ENCODE results near the gene EYA2.
A peak's percentile ranks its signal among the peaks of the same experiment; 100 is the strongest.

DNA sequence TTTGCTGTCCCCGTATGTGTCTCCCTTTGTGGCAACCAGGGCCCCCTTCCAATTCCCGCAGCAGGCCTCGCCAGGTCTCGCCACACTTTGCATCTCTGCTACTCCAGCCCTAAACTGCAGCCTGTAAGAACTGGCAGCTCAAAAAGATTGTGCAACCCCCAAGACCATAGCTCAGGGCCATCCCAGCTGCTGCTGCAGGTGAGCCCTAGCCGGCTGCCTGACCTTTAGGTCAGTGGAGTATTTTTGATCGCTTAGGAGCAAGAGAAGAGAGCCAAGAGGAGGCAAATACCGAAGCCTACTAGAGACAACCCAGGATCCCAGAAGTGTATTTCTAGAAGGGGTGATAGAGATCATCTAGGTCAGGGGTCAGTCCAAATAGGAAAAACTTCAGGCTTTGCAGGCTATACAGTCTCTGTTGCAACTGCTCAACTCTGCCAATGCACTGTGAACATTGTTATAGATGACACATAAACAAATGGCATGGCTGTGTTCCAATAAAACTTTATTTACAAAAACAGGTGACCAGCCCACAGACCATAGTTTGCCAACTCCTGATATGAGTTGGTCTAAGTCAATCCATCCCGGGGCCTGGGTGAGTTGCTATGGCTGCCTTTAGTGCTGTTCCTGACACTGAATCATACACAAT lies 138.4 kb downstream of the EYA2 start:
- TF ChIP-seq, protein P1, sequence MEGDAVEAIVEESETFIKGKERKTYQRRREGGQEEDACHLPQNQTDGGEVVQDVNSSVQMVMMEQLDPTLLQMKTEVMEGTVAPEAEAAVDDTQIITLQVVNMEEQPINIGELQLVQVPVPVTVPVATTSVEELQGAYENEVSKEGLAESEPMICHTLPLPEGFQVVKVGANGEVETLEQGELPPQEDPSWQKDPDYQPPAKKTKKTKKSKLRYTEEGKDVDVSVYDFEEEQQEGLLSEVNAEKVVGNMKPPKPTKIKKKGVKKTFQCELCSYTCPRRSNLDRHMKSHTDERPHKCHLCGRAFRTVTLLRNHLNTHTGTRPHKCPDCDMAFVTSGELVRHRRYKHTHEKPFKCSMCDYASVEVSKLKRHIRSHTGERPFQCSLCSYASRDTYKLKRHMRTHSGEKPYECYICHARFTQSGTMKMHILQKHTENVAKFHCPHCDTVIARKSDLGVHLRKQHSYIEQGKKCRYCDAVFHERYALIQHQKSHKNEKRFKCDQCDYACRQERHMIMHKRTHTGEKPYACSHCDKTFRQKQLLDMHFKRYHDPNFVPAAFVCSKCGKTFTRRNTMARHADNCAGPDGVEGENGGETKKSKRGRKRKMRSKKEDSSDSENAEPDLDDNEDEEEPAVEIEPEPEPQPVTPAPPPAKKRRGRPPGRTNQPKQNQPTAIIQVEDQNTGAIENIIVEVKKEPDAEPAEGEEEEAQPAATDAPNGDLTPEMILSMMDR (IDR thresholded peaks at IDR 0.05; ENCODE audit: low read depth, low read length, missing input control), result no peak
- TF ChIP-seq, protein P2, sequence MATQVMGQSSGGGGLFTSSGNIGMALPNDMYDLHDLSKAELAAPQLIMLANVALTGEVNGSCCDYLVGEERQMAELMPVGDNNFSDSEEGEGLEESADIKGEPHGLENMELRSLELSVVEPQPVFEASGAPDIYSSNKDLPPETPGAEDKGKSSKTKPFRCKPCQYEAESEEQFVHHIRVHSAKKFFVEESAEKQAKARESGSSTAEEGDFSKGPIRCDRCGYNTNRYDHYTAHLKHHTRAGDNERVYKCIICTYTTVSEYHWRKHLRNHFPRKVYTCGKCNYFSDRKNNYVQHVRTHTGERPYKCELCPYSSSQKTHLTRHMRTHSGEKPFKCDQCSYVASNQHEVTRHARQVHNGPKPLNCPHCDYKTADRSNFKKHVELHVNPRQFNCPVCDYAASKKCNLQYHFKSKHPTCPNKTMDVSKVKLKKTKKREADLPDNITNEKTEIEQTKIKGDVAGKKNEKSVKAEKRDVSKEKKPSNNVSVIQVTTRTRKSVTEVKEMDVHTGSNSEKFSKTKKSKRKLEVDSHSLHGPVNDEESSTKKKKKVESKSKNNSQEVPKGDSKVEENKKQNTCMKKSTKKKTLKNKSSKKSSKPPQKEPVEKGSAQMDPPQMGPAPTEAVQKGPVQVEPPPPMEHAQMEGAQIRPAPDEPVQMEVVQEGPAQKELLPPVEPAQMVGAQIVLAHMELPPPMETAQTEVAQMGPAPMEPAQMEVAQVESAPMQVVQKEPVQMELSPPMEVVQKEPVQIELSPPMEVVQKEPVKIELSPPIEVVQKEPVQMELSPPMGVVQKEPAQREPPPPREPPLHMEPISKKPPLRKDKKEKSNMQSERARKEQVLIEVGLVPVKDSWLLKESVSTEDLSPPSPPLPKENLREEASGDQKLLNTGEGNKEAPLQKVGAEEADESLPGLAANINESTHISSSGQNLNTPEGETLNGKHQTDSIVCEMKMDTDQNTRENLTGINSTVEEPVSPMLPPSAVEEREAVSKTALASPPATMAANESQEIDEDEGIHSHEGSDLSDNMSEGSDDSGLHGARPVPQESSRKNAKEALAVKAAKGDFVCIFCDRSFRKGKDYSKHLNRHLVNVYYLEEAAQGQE (IDR thresholded peaks at IDR 0.05), result peak; percentile 55
- TF ChIP-seq JUND (IDR thresholded peaks at IDR 0.05), result peak in 1 of 2 donors; percentile 82
- peak; percentile 13 to 52 for TF ChIP-seq RAD21 (IDR thresholded peaks at IDR 0.05)
- no peak for TF ChIP-seq TAF1 (conservative IDR thresholded peaks at IDR 0.05)
- no peak for TF ChIP-seq FOXA1 (IDR thresholded peaks at IDR 0.05)
- peak; percentile 55 for TF ChIP-seq SP1 (IDR thresholded peaks at IDR 0.05)
